GM12878 (cell line): ENCODE measurements around the gene C11orf91. TPM values are rescaled to one million over a fixed set of nuclear protein-coding genes. Genes with fewer than 3 reads are reported as not detected.

Experiments used
- ATAC-seq: fragments of 200-7000 bp; cut with Tn5 transposase; 3 replicates; pipeline ENCODE4 v1.9.1; 2020; ENCODE audit warnings: mild to moderate bottlenecking, moderate library complexity
- BruUV-seq: library from RNA; stranded (reverse); fragments of 400-500 nt; replicated peaks from 2 replicates; lab custom pipeline; 2021; lab: Mats Ljungman, UMichigan
- CTCF ChIA-PET: fragments of 300-600 bp; sonication (Branson Sonifier 250); formaldehyde crosslinking; extraction: SDS; loops from one replicate; lab custom pipeline; 2021; ENCODE audit warnings: inconsistent platforms; lab: Yijun Ruan, JAX
- POLR2A ChIA-PET: fragments of 350-600 bp; formaldehyde crosslinking; extraction: SDS; loops from one replicate; lab custom pipeline; 2021; ENCODE audit warnings: inconsistent platforms; lab: Charles Lee
- RAD21 ChIA-PET: fragments of 300-600 bp; sonication (Branson Sonifier 250); formaldehyde crosslinking; loops from one replicate; lab custom pipeline; 2023; ENCODE audit warnings: antibody characterized with exemption; ENCODE audit not compliant: unreplicated experiment; lab: Charles Lee
- SMC1A ChIA-PET: fragments of 300-600 bp; sonication (Branson Sonifier 250); formaldehyde crosslinking; loops from one replicate; lab custom pipeline; 2023; ENCODE audit not compliant: unreplicated experiment, uncharacterized antibody; lab: Charles Lee
- DNase-seq: peaks from one replicate; pipeline ENCODE4 v3.0.0-alpha.2; 2011; ENCODE audit warnings: low read depth, low spot score
- FAIRE-seq: peaks from 3 replicates; lab custom pipeline; 2011; peaks lifted over from hg19 to GRCh38; lab: Jason Lieb, UNC
- H2AFZ ChIP-seq: 2 replicates; pipeline ENCODE4 v1.6.0; 2011; ENCODE audit warnings: low read depth, low read length, control low read depth; ENCODE audit not compliant: control insufficient read depth
- H3K27ac ChIP-seq: 2 replicates; pipeline ENCODE4 v1.5.1; 2011; ENCODE audit warnings: control low read depth; ENCODE audit not compliant: control insufficient read depth, insufficient read depth
- H3K27me3 ChIP-seq, 2 experiments: replicated peaks in 1 of 2; 2 replicates each; pipeline versions ENCODE4 v1.6.0 to v1.6.1; 2011; ENCODE audit warnings: low read length in 1 of 2; ENCODE audit not compliant: control insufficient read depth in 2 of 2, insufficient read depth in 2 of 2
- H3K36me3 ChIP-seq, 2 experiments: 2 replicates each; pipeline ENCODE4 v1.5.1; 2011; ENCODE audit warnings: low read length in 1 of 2; ENCODE audit not compliant: control insufficient read depth in 2 of 2, insufficient read depth in 2 of 2
- H3K4me1 ChIP-seq: 2 replicates; pipeline ENCODE4 v1.6.1; 2011; ENCODE audit warnings: mild to moderate bottlenecking, low read length, moderate library complexity, mixed read lengths; ENCODE audit not compliant: control insufficient read depth, insufficient read depth
- H3K4me2 ChIP-seq: 2 replicates; pipeline ENCODE4 v1.6.0; 2011; ENCODE audit warnings: control low read depth; ENCODE audit not compliant: control insufficient read depth, insufficient read depth
- H3K4me3 ChIP-seq: fragments of 200-600 bp; sonication (generic); 2 replicates; pipeline ENCODE4 v1.5.1; 2016
- H3K79me2 ChIP-seq: 2 replicates; pipeline ENCODE4 v1.6.0; 2011; ENCODE audit warnings: low read length; ENCODE audit not compliant: control insufficient read depth, insufficient read depth
- H3K9ac ChIP-seq: 2 replicates; pipeline ENCODE4 v1.8.0; 2011; ENCODE audit warnings: low read length, control low read depth, mixed read lengths; ENCODE audit not compliant: control insufficient read depth, insufficient read depth
- H3K9me3 ChIP-seq: replicated peaks from 3 replicates; pipeline ENCODE4 v1.5.1; 2011; ENCODE audit warnings: mild to moderate bottlenecking, low read length; ENCODE audit not compliant: control insufficient read depth, insufficient read depth
- H4K20me1 ChIP-seq: 2 replicates; pipeline ENCODE4 v1.6.0; 2011; ENCODE audit not compliant: control insufficient read depth, insufficient read depth
- ATF7 ChIP-seq: fragments of 450-650 bp; IDR thresholded peaks from 2 replicates; pipeline ENCODE4 v1.6.1; 2016; ENCODE audit warnings: low read depth, mild to moderate bottlenecking
- BACH1 ChIP-seq: fragments of 450-650 bp; IDR thresholded peaks from 2 replicates; pipeline ENCODE4 v1.6.1; 2017; ENCODE audit warnings: mild to moderate bottlenecking, borderline replicate concordance
- CHD2 ChIP-seq: IDR thresholded peaks from 2 replicates; pipeline ENCODE4 v1.6.1; 2011; ENCODE audit warnings: low read depth, low read length, improper control_type of control experiment, borderline replicate concordance
- NR2F1 ChIP-seq: fragments of 450-650 bp; conservative IDR thresholded peaks from 2 replicates; pipeline ENCODE4 v1.6.1; 2017; ENCODE audit warnings: mild to moderate bottlenecking
- RCOR1 ChIP-seq: conservative IDR thresholded peaks from 2 replicates; pipeline ENCODE4 v1.6.1; 2012; ENCODE audit warnings: low read depth, low read length, improper control_type of control experiment
- RELA ChIP-seq: fragments of 450-650 bp; IDR thresholded peaks from 2 replicates; pipeline ENCODE4 v1.8.0; 2014; ENCODE audit warnings: borderline replicate concordance; ENCODE audit not compliant: partially characterized antibody
- WGBS: methylation state at CpG from one replicate; pipeline ENCODE4 v1.1.6; 2016; ENCODE audit warnings: low lambda C conversion rate; ENCODE audit not compliant: insufficient replicate concordance, insufficient coverage; ENCODE audit errors: missing lambda C conversion rate; 5-methylcytosine and 5-hydroxymethylcytosine counted together
- in situ Hi-C: fragments of 300-500 bp; cut with MboI; formaldehyde crosslinking; loops from 9 replicates; pipeline ENCODE4 v1.14.3; 2018; ENCODE audit warnings: mixed read lengths
- intact Hi-C: fragments of 100-400 bp; cut with micrococcal nuclease; formaldehyde crosslinking; loops from one replicate; pipeline ENCODE4 v1.14.2; 2022; ENCODE audit not compliant: unreplicated experiment
- polyA plus RNA-seq, 11 experiments: library from polyadenylated mRNA; depleted of rRNA in 4 of 11; unstranded in 6 of 11; stranded (reverse) in 5 of 11; fragments of >200 nt; fragmentation: Nextera tagmentation in 4 of 11; fragmentation: Illumina TruSeq in 1 of 11; extraction: Ambion mirVana in 4 of 11; extraction: Trizol in 1 of 11; gene quantifications; 1 replicate in 1 of 11; 2 replicates in 10 of 11; pipeline versions ENCODE4 v1.2.1 to v1.2.3, GENCODE V29; 2011 to 2016; ENCODE audit warnings: inconsistent platforms in 2 of 11, missing spikeins in 2 of 11, low read depth in 1 of 11
- total RNA-seq, 4 experiments: library from RNA; depleted of rRNA in 3 of 4; stranded (reverse); fragments of >200 nt in 3 of 4; fragmentation: Illumina TruSeq in 1 of 4; extraction: Trizol in 1 of 4; gene quantifications; 2 replicates each; pipeline versions ENCODE4 v1.2.1 to v1.2.3, GENCODE V29; 2013 to 2021
- TF ChIP-seq, protein P1 (sequence below): fragments of 450-650 bp; IDR thresholded peaks from 2 replicates; pipeline ENCODE4 v1.6.1; 2017; ENCODE audit warnings: mild to moderate bottlenecking, moderate library complexity
- TF ChIP-seq, protein P2 (sequence below): fragments of 450-650 bp; IDR thresholded peaks from 2 replicates; pipeline ENCODE4 v1.6.1; 2017; ENCODE audit warnings: mild to moderate bottlenecking, low read depth, inconsistent platforms; ENCODE audit not compliant: poor library complexity, severe bottlenecking

Gene C11orf91
- total and polyA plus RNA-seq, 10 of the 15 experiments (the other 5 are each of a cell fraction or from before 2014, with no cell fraction given): not detected

DNA sequence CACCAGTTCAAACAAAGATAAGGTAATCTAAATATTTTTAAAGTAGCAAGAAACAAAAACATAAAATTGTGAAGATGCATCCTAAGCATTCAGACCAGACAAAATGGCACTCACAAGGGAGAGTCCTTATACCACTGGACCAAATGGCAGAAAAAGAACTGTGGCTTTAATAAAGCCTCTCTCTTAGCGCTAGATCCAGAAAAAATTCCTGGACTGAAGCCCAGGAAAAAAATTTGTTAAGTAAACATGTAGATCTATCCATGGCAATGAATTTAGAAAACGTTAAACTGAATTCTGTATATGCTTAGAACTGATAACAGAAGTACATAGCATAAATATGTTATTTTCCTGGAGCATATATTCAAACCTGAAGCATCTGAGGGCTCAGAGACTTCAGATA lies 47.4 kb upstream of the C11orf91 start:
- DNase-seq (no peak), ATAC-seq (no peak), FAIRE-seq (no peak)
- ChIA-PET RAD21 (no interaction called here), SMC1A (interaction anchor here (0.6 to 0.9 kb wide), 3 partner anchors 25 to 580 kb away, joined by 3 to 4 read pairs (median 3); no protein-coding TSS in a partner anchor), POLR2A (interaction anchor here (0.7 kb wide), 1 partner anchor 1326 kb away, joined by 3 read pairs; no protein-coding TSS in a partner anchor), CTCF (no interaction called here)
- Histone ChIP-seq H4K20me1 (no peaks in the 10 kb centered on the region), H3K79me2 (no peaks in the 10 kb centered on the region), H3K4me3 (no peak overlapping the region), H3K9ac (no peak overlapping the region), H3K36me3 (peaks cover 0 to 5% of the 10 kb centered on the region in 2 experiments; a peak in 3 of 4 replicates), H3K9me3 (no peaks in the 10 kb centered on the region), H3K27ac (no peak overlapping the region), H2AFZ (no peak overlapping the region), H3K4me2 (no peak overlapping the region), H3K27me3 (no peaks in the 10 kb centered on the region), H3K4me1 (peaks cover 4% of the 10 kb centered on the region)
- intact Hi-C loops: no loop called here
- WGBS: 73% methylated on average over 2 of the region's 2 CpGs
- BruUV-seq: no TSS peak
- TF ChIP-seq CHD2 (no peak), NR2F1 (no peak), RCOR1 (no peak), ATF7 (no peak), RELA (no peak), BACH1 (no peak)
- TF ChIP-seq, protein P1, sequence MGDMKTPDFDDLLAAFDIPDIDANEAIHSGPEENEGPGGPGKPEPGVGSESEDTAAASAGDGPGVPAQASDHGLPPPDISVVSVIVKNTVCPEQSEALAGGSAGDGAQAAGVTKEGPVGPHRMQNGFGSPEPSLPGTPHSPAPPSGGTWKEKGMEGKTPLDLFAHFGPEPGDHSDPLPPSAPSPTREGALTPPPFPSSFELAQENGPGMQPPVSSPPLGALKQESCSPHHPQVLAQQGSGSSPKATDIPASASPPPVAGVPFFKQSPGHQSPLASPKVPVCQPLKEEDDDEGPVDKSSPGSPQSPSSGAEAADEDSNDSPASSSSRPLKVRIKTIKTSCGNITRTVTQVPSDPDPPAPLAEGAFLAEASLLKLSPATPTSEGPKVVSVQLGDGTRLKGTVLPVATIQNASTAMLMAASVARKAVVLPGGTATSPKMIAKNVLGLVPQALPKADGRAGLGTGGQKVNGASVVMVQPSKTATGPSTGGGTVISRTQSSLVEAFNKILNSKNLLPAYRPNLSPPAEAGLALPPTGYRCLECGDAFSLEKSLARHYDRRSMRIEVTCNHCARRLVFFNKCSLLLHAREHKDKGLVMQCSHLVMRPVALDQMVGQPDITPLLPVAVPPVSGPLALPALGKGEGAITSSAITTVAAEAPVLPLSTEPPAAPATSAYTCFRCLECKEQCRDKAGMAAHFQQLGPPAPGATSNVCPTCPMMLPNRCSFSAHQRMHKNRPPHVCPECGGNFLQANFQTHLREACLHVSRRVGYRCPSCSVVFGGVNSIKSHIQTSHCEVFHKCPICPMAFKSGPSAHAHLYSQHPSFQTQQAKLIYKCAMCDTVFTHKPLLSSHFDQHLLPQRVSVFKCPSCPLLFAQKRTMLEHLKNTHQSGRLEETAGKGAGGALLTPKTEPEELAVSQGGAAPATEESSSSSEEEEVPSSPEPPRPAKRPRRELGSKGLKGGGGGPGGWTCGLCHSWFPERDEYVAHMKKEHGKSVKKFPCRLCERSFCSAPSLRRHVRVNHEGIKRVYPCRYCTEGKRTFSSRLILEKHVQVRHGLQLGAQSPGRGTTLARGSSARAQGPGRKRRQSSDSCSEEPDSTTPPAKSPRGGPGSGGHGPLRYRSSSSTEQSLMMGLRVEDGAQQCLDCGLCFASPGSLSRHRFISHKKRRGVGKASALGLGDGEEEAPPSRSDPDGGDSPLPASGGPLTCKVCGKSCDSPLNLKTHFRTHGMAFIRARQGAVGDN: no peak
- TF ChIP-seq, protein P2, sequence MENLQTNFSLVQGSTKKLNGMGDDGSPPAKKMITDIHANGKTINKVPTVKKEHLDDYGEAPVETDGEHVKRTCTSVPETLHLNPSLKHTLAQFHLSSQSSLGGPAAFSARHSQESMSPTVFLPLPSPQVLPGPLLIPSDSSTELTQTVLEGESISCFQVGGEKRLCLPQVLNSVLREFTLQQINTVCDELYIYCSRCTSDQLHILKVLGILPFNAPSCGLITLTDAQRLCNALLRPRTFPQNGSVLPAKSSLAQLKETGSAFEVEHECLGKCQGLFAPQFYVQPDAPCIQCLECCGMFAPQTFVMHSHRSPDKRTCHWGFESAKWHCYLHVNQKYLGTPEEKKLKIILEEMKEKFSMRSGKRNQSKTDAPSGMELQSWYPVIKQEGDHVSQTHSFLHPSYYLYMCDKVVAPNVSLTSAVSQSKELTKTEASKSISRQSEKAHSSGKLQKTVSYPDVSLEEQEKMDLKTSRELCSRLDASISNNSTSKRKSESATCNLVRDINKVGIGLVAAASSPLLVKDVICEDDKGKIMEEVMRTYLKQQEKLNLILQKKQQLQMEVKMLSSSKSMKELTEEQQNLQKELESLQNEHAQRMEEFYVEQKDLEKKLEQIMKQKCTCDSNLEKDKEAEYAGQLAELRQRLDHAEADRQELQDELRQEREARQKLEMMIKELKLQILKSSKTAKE: no peak
- in situ Hi-C loops: no loop called here
